ENCODE results near the gene CCSER1.
"Not testable (repeated sequence)": the region's sequence is repeated elsewhere in the genome, so short reads cannot be mapped to it uniquely, and the experiment has no call there.

The CCSER1 gene

GRCh38 chr4:91447168-91447567, 1320.0 kb downstream of the CCSER1 start:
- no peak for DNase-seq

GRCh38 chr4:91448668-91449330, 1321.6 kb downstream of the CCSER1 start:
- DNase-seq: no peak

GRCh38 chr4:91454111-91454510, 1326.9 kb downstream of the CCSER1 start:
- DNase-seq: no peak

- DNase-seq: not testable (repeated sequence)
These were observed 1335.4 kb downstream of the CCSER1 start for GRCh38 chr4:91462566-91462965.

GRCh38 chr4:91470671-91471070, 1343.5 kb downstream of the CCSER1 start:
- no peak for DNase-seq

- peak; percentile 10 to 26 for DNase-seq
These were observed 1344.1 kb downstream of the CCSER1 start for GRCh38 chr4:91471280-91471679.

- DNase-seq: no peak
These were observed 1344.9 kb downstream of the CCSER1 start for GRCh38 chr4:91472046-91472445.

GRCh38 chr4:91485415-91485814, 1358.2 kb downstream of the CCSER1 start:
- no peak for DNase-seq

- DNase-seq: no peak
These were observed 1361.8 kb downstream of the CCSER1 start for GRCh38 chr4:91488946-91489345.

- DNase-seq: no peak
These were observed 1370.7 kb downstream of the CCSER1 start for GRCh38 chr4:91497892-91498291.

GRCh38 chr4:91502365-91502764, 1375.2 kb downstream of the CCSER1 start:
- DNase-seq: no peak

GRCh38 chr4:91513326-91513725, 1386.1 kb downstream of the CCSER1 start:
- no peak for DNase-seq

GRCh38 chr4:91519155-91519554, 1392.0 kb downstream of the CCSER1 start:
- DNase-seq: no peak

GRCh38 chr4:91525621-91526020, 1398.4 kb downstream of the CCSER1 start:
- no peak for DNase-seq

GRCh38 chr4:91527056-91527455, 1399.9 kb downstream of the CCSER1 start:
- no peak for DNase-seq

- DNase-seq: no peak
These were observed 1440.4 kb downstream of the CCSER1 start for GRCh38 chr4:91567594-91567993.

GRCh38 chr4:91577864-91578263, 1450.7 kb downstream of the CCSER1 start:
- DNase-seq: no peak

GRCh38 chr4:91590260-91590659, 1463.1 kb downstream of the CCSER1 start:
- DNase-seq: no peak

GRCh38 chr4:91592125-91592524, 1464.9 kb downstream of the CCSER1 start:
- DNase-seq: no peak

GRCh38 chr4:91596718-91597117, 1469.5 kb downstream of the CCSER1 start:
- DNase-seq: no peak

- DNase-seq: no peak
These were observed 1471.5 kb downstream of the CCSER1 start for GRCh38 chr4:91598696-91599095.

GRCh38 chr4:91600301-91600700, 1473.1 kb downstream of the CCSER1 start:
- no peak for DNase-seq

GRCh38 chr4:91601401-91601800, 1474.2 kb downstream of the CCSER1 start:
- no peak for DNase-seq

- DNase-seq: no peak
These were observed 1484.6 kb downstream of the CCSER1 start for GRCh38 chr4:91611782-91612181.

- DNase-seq: no peak
These were observed 1493.8 kb downstream of the CCSER1 start for GRCh38 chr4:91620952-91621351.
